Posterior cingulate gyrus (tissue), 11 donors: ENCODE measurements around the gene LTO1.

Experiments used
- DNase-seq, 10 donors: peaks; one replicate each; pipeline versions ENCODE4 v3.0.0 to v3.0.0-alpha.2; 2020 to 2021; ENCODE audit warnings: mixed read lengths in 3 of 10
- intact Hi-C: fragments of 100-400 bp; cut with DNase I; formaldehyde crosslinking; loops from one replicate; pipeline ENCODE4 v1.15.1; 2023

Gene LTO1

GRCh38 chr11:69650081-69650831, 24.9 kb downstream of the LTO1 start:
- peak in 3 of 10 donors; percentile 24 to 83 (median 77) for DNase-seq
- intact Hi-C loops = no loop called here

DNA sequence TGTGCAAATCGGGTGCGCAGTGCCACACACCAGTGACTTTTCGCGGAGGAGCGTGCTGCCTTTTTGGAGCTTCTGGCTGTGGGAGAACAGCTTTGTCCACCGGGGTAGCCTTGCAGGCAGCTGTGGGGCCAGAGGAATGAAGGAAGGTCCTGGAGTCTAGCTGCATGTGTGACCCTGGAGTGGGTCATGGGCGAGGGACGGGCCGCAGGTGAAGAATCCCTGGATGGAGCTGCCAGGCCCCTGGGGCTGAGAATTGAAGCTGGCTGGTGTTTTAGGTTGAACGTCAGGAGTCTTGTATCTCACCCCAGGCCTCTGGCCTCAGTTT, 25.6 kb downstream of the LTO1 start:
- intact Hi-C loops = no loop called here
- peak in 3 of 10 donors; percentile 52 to 63 (median 56) for DNase-seq

DNA sequence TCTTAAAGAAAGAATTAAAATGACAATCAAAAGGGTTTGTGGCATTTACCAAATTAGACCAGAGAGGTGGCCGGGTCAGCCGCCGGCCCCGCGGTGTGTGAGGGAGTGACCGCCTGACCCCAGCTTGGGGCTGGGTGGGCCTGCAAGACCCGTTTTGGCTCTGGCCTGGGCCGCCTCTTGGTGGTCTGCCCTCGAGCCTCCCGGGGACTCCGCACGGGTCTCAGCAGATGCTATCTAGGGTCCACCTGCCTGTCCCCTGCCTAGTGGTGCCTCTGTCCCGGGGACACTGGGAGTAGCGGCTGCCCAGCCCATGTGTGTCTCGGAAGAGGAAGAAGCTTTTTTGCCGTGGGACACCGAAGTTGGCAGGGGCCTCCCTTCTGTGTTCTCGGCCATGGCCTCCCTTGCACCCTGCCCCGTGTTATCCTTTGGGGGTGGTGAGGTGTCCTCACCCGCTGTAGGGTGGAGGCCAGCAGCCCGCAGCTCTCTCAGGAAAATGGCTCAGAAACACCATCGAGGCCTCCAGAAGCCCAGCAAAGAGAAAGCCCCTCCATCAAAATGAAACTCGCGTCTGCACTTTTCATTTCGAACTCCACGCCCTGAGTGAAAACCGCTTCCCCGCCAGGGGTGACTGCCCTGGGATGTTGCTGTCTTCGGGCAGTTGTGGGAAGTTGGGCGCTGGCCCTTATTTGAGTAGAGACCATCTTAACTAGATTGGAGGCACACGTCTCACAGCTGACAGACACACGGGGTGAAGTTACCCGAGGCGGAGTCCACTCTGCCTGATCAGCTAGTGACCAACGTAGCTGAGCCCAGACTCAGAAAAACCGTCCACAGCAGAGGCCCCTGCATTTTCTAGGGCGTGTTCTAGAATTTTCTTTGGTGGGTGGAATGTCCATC, 26.2 kb downstream of the LTO1 start:
- peak in 3 of 10 donors; percentile 58 to 67 (median 63) for DNase-seq
- intact Hi-C loops = no loop called here

- intact Hi-C loops = no loop called here
- DNase-seq = peak in 2 of 10 donors; percentile 60 to 82
Measured at GRCh38 chr11:69647761-69648497, 27.2 kb downstream of the LTO1 start.

GRCh38 chr11:69647390-69647748, 27.8 kb downstream of the LTO1 start:
- intact Hi-C loops = no loop called here
- peak in 2 of 10 donors; percentile 55 to 73 for DNase-seq

DNA sequence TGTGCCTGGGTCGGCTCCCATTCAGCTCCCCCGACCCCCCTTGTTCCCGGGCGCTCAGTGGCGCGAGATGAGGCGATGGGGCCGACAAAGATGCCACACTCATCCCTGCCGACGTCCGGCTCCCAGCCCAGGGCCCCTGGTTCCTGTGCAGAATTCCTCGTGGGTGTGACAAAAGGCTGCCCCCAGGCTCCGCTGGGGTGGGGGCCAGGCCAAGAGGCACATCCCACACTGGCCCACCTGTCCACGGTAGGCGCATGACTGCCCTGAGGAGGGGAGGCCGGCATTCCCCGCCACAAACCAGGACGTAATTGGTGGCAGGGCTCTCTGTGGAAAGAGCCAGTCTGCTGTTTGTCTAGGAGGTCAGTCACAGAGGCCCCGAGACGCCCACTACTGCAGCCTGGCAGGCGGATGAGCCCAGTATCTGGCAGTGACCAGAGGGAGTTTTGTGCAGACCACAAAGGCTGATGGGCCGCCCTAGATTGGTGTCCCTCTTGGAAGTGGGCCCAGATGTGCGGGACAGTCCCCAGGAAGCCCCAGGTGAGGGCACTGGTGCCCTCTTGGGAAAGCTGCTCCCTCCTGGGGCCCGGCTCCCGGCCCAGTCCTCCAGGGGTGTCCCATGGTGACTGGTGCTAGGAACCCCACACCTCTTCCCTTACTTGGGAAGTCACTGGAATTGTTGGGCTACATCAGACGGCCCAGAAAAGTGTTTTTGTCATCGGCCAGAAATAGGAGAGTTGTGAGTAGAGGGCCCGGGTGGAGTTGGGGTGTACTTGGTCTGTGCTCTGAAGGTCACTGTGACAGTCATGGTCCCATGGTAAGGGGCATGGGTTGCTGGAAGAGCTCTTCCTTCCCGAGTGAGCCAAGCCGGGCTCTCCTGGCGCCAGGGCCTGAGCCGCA, 28.4 kb downstream of the LTO1 start:
- intact Hi-C loops = no loop called here
- DNase-seq = peak in 2 of 10 donors; percentile 40 to 83

- DNase-seq = peak in 4 of 10 donors; percentile 1 to 72 (median 48)
- intact Hi-C loops = no loop called here
Measured at GRCh38 chr11:69645801-69646492, 29.2 kb downstream of the LTO1 start.

GRCh38 chr11:69644962-69645675, 30.0 kb downstream of the LTO1 start:
- DNase-seq = peak in 2 of 10 donors; percentile 70 to 75
- intact Hi-C loops = loop anchor here (5.0 kb wide), 2 partner anchors 203 to 348 kb away; no protein-coding TSS in a partner anchor

DNA sequence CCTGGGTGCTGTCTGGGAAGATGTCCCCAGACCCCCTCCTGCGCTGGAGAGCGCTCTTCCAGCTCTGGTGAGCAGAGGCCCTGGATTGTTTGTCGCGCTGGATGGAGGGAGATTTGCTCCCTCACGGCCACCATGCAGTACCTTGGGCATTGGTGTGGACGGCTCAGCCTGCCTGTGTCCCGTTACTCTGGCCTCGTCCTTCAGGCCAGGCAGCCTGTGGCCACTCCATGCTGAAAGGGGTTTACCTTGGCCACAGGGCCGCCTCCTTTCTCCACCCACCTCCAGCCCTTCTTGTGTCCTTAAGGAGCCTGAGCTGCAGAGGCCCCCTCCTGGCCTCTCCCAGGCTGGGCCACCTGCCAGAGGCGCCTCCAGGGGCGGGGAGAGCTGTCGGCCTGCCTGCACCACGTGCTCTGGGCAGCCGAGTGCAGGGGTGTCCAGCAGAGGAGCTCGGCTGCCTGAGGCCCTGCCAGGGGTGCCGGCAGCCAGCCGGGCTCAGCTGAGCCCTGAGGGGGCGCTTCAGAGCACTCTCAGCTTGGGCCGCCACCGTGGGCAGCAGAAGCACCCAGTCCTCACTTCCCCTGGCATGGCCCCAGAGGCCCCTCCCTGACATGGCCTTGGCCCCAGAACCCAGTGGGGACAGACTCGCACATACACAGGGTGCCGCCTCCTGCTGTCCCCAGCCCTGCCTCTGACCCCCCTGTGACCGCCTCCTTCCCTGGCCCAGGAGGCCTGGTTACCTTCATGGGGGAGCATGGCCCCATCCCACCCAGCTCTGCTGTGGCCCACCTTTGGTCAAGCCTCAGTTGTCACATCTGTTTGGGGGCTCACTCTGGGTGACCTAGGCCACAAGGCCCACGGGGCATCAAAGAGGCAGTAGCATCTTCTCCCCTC, 30.8 kb downstream of the LTO1 start:
- intact Hi-C loops = loop anchor here (5.0 kb wide), 2 partner anchors 202 to 347 kb away; no protein-coding TSS in a partner anchor
- DNase-seq = peak in 4 of 10 donors; percentile 38 to 89 (median 81)

- DNase-seq = no peak
Measured at GRCh38 chr11:69643646-69644045, 31.5 kb downstream of the LTO1 start.

DNA sequence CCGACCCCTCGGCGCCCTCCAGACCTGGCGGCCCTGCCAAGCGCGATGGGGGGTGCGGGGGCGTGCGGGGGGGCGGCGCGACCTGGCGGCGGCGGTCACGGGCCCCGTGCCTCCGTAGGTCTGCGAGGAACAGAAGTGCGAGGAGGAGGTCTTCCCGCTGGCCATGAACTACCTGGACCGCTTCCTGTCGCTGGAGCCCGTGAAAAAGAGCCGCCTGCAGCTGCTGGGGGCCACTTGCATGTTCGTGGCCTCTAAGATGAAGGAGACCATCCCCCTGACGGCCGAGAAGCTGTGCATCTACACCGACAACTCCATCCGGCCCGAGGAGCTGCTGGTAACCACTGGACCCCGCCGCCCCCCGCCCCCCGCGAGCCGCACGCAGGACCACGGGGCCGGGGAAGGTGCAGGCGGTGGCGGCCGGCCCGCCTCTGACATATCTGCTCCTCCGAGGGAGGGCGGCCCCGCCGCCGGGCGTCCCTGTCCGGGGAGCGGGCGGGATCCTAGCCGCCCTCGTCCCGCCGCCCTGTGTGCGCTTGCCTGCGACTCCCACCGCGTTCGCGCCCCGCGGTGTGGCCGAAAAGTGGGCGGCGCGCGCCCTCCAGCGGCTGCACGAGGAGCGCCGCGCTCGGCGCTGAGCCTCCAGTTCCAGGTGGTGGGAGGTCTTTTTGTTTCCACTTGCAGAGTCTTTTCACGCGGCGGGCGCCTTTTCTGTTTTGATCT, 32.1 kb downstream of the LTO1 start:
- intact Hi-C loops = loop anchor here (1.0 to 5.0 kb wide), 3 partner anchors 201 to 542 kb away; no protein-coding TSS in a partner anchor
- peak; percentile 57 to 96 (median 72) for DNase-seq

More at GRCh38 chr11:69643646-69644045, 31.5 kb downstream of the LTO1 start:
- intact Hi-C loops = loop anchor here (1.0 to 5.0 kb wide), 3 partner anchors 201 to 542 kb away; no protein-coding TSS in a partner anchor

DNA sequence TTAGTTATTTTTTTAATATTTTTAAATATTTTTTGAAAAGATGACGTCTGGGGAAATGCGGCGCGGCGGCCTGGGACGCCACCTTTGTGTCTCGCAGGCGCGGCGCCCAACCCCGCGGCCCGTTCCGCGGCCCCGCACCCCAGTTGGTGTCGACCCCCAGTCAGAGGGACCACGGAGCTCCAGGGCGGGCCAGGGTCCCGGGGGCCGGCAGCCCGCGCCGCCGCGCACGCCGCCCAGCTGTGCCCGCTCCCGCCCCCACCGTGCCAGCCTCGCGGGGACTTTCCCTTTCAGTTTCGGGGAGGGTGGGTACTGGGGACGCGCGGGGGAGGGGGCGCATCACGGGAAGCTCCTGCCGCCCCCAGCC, 32.6 kb downstream of the LTO1 start:
- intact Hi-C loops = loop anchor here (5.0 kb wide), 2 partner anchors 200 to 345 kb away; no protein-coding TSS in a partner anchor
- DNase-seq = peak in 3 of 10 donors; percentile 68 to 76 (median 76)

DNA sequence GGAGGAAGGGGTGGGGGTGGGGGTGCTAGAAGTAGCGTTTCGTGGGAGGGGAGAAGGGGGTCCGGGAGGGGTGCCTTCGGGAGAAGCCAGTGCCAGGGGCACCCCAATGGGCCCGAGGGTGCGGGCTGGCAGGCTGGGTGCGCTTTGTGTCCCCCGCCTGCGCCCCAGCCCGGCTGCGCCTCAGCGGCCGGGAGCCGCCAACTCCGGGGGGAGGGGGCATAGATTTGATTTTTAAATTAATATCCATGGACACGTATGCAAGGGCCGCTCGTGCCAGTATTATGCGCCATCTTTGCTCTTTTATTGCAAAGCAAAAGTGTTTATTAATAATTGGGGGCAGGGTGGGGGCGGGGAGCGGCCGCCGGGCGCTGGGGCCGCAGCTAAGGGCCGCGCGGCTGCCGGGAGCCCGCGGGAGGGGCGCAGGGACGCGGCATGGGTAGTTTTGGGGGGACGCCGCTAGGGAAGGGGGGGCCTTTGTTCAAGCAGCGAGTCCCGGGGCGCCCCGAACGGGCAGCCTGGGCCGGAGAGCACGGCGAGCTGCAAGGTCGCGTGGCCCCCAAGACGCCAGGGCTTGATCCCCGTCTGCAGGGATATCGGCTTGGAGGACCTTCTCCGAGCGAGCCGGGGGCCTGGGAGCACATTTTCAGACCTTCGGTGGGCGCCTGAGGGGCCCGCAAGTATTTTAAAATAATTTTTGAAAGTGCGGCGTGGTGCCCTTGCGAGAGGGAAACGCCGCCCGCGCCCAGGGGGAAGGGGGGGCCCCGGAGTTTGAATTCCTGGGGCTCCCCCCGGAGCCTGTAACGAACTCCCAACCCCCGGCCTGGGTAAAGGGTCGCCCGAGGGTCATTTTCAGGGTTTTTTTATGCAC, 33.2 kb downstream of the LTO1 start:
- DNase-seq = peak in 2 of 10 donors; percentile 54 to 75
- intact Hi-C loops = loop anchor here (5.0 kb wide), 2 partner anchors 200 to 345 kb away; no protein-coding TSS in a partner anchor

DNA sequence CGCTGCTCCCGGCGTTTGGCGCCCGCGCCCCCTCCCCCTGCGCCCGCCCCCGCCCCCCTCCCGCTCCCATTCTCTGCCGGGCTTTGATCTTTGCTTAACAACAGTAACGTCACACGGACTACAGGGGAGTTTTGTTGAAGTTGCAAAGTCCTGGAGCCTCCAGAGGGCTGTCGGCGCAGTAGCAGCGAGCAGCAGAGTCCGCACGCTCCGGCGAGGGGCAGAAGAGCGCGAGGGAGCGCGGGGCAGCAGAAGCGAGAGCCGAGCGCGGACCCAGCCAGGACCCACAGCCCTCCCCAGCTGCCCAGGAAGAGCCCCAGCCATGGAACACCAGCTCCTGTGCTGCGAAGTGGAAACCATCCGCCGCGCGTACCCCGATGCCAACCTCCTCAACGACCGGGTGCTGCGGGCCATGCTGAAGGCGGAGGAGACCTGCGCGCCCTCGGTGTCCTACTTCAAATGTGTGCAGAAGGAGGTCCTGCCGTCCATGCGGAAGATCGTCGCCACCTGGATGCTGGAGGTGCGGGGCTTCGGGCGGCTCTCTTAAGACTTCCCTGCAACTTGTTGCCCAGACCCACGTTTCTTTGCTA, 34.1 kb downstream of the LTO1 start, which contains the start of gene CCND1:
CCND1 (plus strand) TSS at position 162 of the 587 bp plus-strand sequence; CDS start at position 320, 158 bp downstream.
- DNase-seq = peak in 3 of 10 donors; percentile 74 to 88 (median 84)
- intact Hi-C loops = loop anchor here (5.0 kb wide), 2 partner anchors 199 to 344 kb away; no protein-coding TSS in a partner anchor
